Anterior cingulate cortex (tissue), 58 donors: ENCODE data around the gene WFDC2.

Experiments used
- DNase-seq, 58 donors: peaks; one replicate each; lab custom pipeline; 2025; lab: John Stamatoyannopoulos, UW

Gene WFDC2

DNA sequence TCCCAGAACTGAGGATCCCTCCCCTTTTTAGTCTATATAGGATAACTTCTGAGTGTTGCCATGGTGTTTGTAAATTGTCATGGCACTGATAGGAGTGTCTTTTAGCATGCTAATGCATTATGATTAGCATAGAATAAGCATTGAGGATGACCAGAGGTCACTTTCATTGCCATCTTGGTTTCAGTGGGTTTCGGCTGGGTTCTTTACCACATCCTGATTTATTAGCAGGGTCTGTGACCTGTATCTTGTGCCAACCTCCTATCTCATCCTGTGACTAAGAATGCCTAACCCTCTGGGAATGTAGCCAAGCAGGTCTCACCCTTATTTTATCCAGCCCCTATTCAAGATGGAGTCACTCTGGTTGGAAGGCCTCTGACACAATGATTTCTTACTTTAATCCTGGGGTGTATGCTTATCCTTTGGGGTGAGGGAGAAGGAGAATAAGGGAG is 19.6 kb downstream of the WFDC2 start:
- DNase-seq, result no peak

DNA sequence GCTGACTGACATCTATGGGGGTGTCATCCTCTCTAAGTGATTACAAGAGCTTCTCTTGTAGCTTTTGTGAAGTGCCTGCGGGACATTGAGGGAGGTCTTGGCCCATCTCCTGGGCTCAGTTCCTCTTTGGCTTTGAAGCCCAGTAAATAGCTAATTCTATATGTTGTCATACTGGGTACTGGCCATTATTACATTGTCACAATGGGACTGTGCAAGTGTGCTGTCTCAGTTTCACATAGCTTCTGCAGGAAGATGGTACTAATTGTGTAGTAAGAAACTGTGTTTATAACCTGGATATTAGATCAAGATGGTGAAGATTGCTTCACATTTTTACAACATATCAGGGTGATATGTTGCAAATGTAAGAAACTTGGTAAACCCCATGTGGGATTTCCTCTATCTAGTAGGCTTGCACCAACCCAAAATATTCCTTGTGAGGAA is 26.0 kb downstream of the WFDC2 start:
- DNase-seq, result no peak

GRCh38 chr20:45496166-45496565 is 26.6 kb downstream of the WFDC2 start:
- no peak for DNase-seq

- DNase-seq, result no peak
These were observed 28.5 kb downstream of the WFDC2 start for GRCh38 chr20:45497971-45498494.

DNA sequence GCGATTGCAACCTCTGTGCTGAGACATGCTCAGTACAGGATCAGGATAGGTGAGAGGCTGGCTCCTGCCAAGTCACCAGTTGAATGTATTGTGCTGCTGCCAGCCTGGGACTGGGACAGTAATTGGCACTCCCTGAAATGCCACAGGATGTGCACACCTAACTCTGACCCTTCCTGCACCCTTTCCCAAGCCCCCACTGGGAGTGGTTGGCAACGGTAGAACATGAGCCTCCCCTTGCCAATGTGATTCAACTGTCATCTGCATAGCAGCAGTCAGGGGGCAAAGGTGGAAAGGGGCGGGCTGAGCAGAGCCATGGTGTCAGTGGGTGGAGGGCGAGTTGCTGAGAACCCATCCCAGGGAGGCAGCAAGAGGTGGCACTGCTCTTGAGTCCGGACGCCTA is 30.5 kb downstream of the WFDC2 start:
- DNase-seq, result no peak

GRCh38 chr20:45501600-45501999 is 32.0 kb downstream of the WFDC2 start:
- DNase-seq, result no peak

- DNase-seq, result no peak
These were observed 33.0 kb downstream of the WFDC2 start for GRCh38 chr20:45502561-45502960.

DNA sequence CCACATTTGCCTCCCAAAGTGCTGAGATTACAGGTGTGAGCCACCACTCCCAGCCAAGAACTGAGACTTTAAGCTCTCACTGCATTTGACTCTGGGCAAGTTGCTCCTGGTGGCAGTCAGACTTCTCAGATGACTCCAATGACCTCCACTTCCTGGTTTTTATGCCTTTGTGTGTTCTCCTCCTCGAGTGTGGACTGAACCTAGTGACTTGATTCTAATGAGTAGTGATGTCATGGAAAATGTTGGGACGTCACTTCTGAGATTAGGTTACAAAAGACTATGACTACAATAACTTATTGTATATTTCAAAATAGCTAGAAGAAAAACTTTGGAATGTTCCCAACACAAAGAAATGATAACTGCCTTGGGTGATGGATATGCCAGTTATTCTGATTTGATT is 33.9 kb downstream of the WFDC2 start:
- DNase-seq, result no peak

- no peak for DNase-seq
These were observed 36.8 kb downstream of the WFDC2 start for GRCh38 chr20:45506398-45506797.

DNA sequence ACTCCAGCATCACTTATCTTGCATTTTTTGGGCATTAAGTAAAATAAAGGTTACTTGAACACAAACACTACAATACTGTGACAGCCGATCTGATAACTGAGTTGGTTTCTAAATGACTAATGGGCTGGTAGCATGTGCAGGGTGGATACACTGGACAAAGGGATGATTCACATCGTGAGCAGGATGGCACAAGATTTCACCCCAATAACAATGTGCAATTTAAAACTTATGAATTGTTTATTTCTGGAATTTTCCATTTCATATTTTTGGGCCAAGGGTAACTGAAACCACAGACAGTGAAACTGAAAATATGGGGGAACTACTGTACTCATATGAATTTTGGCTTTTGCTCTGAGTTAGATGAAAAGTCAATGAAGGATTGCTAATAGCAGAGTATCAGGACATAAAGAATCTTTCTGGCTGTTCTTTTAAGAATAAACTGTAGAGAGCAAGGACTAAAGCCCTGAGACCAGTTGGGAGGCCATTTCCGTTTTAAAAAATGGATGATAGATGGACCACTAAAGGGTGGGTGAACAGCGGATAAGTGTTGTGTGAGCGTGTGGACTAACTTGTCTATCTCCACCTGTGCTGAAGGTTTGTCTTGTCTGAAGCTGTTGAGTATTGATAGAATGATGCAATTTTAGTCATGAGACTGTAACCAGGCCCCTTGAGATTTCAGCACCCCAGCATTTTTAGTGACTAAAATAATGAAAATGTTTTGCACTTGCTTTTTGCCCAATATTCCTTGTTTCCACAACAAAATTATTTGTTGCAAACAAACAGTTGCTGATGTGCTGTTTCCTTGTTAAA is 37.7 kb downstream of the WFDC2 start:
- no peak for DNase-seq

DNA sequence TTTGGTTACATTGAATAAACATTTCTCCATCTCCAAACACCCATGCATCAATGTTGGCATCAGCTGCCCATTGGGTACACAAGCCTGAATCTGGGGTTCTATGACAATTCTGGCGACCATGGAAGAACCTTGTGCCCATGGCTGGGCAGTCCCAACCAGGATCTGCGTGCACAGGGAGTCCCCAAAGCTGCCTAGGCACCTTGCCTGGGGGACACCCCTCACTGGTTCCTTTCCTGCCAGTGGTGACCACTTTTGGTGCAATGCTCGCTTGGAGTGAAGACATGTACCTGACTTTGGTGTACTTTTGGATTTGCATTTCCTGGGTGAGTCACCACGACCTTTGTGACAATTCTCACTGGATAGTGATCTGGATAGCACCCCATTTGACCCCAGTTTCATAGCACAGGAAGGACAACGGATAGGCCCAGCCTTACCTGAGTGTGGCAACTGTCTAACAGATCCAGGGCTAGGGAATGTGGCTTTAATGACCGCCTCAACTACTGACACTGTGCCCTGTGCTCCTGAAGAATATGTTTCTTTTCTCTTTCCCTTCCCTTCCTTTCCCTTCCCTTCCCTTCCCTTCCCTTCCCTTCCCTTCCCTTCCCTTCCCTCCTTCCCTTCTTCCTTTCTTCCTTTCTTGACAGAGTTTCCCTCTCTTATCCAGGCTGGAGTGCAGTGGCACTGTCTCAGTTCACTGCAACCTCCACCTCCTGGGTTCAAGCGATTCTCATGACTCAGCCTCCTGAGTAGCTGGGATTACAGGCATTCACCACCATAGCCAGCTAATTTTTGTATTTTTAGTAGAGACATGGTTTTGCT is 38.7 kb downstream of the WFDC2 start:
- no peak for DNase-seq

GRCh38 chr20:45509091-45509490 is 39.5 kb downstream of the WFDC2 start:
- no peak for DNase-seq

DNA sequence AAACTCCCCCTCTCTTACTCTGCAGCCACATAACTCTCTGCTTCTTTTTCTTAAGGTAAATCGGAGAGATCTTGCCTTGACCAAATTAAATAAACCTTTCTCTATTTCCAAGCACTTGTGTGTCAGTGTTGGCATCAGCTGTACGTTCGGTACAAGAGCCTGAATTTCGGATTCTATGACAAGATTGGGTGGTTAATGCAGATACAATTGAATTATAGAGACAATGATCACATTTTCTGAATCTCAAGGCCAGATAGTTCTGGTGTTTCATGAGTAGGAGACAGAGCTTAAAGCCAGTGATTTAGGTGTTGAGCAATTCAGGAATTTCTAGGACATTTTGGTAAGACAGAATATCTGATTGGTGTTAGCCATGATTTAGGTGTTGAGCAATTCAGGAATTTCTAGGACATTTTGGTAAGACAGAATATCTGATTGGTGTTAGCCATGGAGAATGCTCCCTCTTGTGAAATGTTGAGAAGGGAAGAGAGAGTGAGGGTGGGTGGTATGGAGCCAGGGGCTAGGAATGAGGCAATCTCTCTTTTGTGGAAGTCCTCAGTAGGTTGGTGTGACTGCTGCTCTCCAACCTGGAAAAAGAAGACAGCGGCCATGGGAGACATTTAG is 40.8 kb downstream of the WFDC2 start:
- DNase-seq, result no peak

DNA sequence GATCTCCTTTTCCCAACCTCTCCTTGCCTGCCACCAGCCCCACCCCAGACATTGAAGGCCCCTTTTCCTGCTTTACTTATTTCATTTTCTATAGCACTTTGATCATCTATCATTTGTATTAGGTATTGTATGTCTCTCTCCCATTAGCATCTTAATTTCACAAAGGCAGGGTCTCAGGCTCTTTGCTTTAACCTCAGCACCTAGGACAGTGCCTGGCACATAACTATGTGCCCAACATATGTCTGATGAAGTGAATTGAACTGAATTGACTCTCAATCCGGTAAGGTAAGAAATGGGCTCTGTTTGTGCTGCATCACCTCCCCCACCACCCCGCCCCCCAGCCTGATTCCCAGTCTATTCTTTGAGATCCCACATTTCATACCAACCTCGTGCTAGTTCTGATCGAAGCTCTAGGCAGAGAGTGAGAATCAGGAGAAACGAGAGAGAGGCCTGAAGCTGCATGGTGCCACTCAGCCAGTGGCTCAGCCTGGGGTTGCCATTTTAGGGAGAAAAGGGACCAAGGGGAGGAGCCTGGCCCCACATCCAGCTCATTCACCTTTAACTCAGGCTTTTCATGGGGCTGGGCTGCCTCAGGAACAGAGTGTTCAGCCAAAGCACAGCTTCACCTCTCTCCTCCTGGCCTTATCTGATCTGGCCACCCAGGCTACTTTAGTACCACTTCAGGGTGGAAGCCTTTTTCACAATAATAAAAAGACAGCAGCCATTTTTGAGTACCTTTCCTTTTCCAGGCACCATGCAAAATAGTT is 45.8 kb downstream of the WFDC2 start, which contains the start of gene SPINT3:
Gene SPINT3, minus strand, starts transcription at position 476 of the 767 bp plus-strand sequence. Its CDS starts 14 bp downstream, at position 462.
- DNase-seq, result no peak

- no peak for DNase-seq
These were observed 48.7 kb downstream of the WFDC2 start for GRCh38 chr20:45518282-45518681.

- no peak for DNase-seq
These were observed 54.3 kb downstream of the WFDC2 start for GRCh38 chr20:45523821-45524220.

DNA sequence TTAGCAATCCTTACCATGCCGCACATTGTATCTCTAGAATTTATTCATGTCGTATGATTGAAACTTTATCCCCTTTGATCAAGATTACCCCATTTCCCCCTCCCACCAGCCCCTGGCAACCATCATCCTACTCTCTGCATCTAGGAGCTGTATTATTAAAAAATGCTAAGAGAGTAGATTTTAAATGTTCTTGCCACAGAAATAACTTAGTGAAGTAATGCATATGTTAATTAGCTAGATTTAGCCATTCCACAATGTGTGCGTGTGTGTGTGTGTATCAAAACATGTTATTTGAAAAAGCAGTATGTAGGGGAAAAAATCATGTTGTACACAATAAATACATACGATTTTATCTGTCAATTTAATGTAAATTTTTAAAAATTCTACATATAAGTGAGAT is 57.7 kb downstream of the WFDC2 start:
- DNase-seq, result no peak
